Mammary epithelial cell (primary cell): Measurements from ENCODE around the gene MAP4K4.
A peak's percentile ranks its signal among the peaks of the same experiment; 100 is the strongest.

ENCODE experiments used
- CTCF ChIP-seq, 2 donors: IDR thresholded peaks in 1 of 2; conservative IDR thresholded peaks in 1 of 2; 2 replicates each; pipeline ENCODE4 v1.5.1; 2011 to 2012; ENCODE audit warnings: inconsistent platforms in 2 of 2, low read length in 2 of 2, mild to moderate bottlenecking in 2 of 2, control low read depth in 1 of 2, low read depth in 1 of 2; ENCODE audit not compliant: insufficient read depth in 1 of 2; ENCODE audit errors: extremely low read depth in 1 of 2
- EZH2 ChIP-seq: IDR thresholded peaks from 2 replicates; pipeline ENCODE4 v1.6.1; 2012; ENCODE audit warnings: low read length, inconsistent platforms, borderline replicate concordance

- TF ChIP-seq CTCF (conservative IDR thresholded peaks at IDR 0.05 in 1 of 2, IDR thresholded peaks at IDR 0.05 in 1 of 2; ENCODE audit: extremely low read depth in 1 of 2, insufficient read depth in 1 of 2, low read depth in 1 of 2, low read length in 2 of 2) (peak in 1 of 2 donors; percentile 27), EZH2 (no peak)
These were observed 176.0 kb downstream of the MAP4K4 start for GRCh38 chr2:101873543-101873942.
